Astrocyte (in vitro differentiated cells and primary cell): Measurements from ENCODE around the gene CACNA1C. TPM values are rescaled to one million over a fixed set of nuclear protein-coding genes. Genes with fewer than 3 reads are reported as not detected.

Experiments
- DNase-seq: peaks from one replicate; pipeline ENCODE4 v3.0.0-alpha.2; 2010; ENCODE audit warnings: low read depth
- FAIRE-seq: peaks from 2 replicates; lab custom pipeline; 2011; peaks lifted over from hg19 to GRCh38; lab: Jason Lieb, UNC
- H2AFZ ChIP-seq: 2 replicates; pipeline ENCODE4 v1.6.0; 2012; ENCODE audit warnings: low read depth, low read length, inconsistent platforms
- H3K27ac ChIP-seq: 2 replicates; pipeline ENCODE4 v1.5.1; 2011; ENCODE audit warnings: low read depth, low read length, inconsistent platforms
- H3K27me3 ChIP-seq: 2 replicates; pipeline ENCODE4 v1.6.0; 2011; ENCODE audit warnings: low read length, inconsistent platforms; ENCODE audit not compliant: insufficient read depth
- H3K36me3 ChIP-seq: 2 replicates; pipeline ENCODE4 v1.5.1; 2011; ENCODE audit warnings: low read length, inconsistent platforms; ENCODE audit not compliant: insufficient read depth
- H3K4me1 ChIP-seq: 2 replicates; pipeline ENCODE4 v1.5.1; 2011; ENCODE audit warnings: low read length, inconsistent platforms; ENCODE audit not compliant: insufficient read depth
- H3K4me2 ChIP-seq: 2 replicates; pipeline ENCODE4 v1.6.0; 2012; ENCODE audit warnings: low read length, inconsistent platforms
- H3K4me3 ChIP-seq: 2 replicates; pipeline ENCODE4 v1.5.1; 2011; ENCODE audit warnings: low read depth, mild to moderate bottlenecking, low read length, inconsistent platforms; ENCODE audit not compliant: insufficient read depth
- H3K79me2 ChIP-seq: 2 replicates; pipeline ENCODE4 v1.6.0; 2012; ENCODE audit warnings: mild to moderate bottlenecking, low read length, inconsistent platforms; ENCODE audit not compliant: insufficient read depth
- H3K9ac ChIP-seq: 2 replicates; pipeline ENCODE4 v1.6.0; 2012; ENCODE audit warnings: mild to moderate bottlenecking, low read length, inconsistent platforms
- H3K9me3 ChIP-seq: 2 replicates; pipeline ENCODE4 v1.5.1; 2012; ENCODE audit warnings: low read depth, mild to moderate bottlenecking, low read length, inconsistent platforms; ENCODE audit not compliant: insufficient read depth
- H4K20me1 ChIP-seq: 2 replicates; pipeline ENCODE4 v1.6.0; 2012; ENCODE audit warnings: low read length, inconsistent platforms; ENCODE audit not compliant: insufficient read depth
- H3K27ac Mint-ChIP-seq: one replicate; pipeline ENCODE4 v1.8.0; 2021; ENCODE audit warnings: mild to moderate bottlenecking, mixed read lengths; ENCODE audit not compliant: unreplicated experiment
- H3K27me3 Mint-ChIP-seq: one replicate; pipeline ENCODE4 v1.8.0; 2021; ENCODE audit warnings: low read depth, mixed read lengths; ENCODE audit not compliant: unreplicated experiment
- H3K36me3 Mint-ChIP-seq: one replicate; pipeline ENCODE4 v1.8.0; 2021; ENCODE audit warnings: low read depth, mixed read lengths; ENCODE audit not compliant: unreplicated experiment
- H3K4me1 Mint-ChIP-seq: one replicate; pipeline ENCODE4 v1.8.0; 2021; ENCODE audit warnings: low read depth, mixed read lengths; ENCODE audit not compliant: unreplicated experiment
- H3K4me3 Mint-ChIP-seq: one replicate; pipeline ENCODE4 v1.8.0; 2021; ENCODE audit warnings: mild to moderate bottlenecking, moderate library complexity, mixed read lengths; ENCODE audit not compliant: unreplicated experiment
- H3K9me3 Mint-ChIP-seq: one replicate; pipeline ENCODE4 v1.8.0; 2021; ENCODE audit warnings: mild to moderate bottlenecking, mixed read lengths; ENCODE audit not compliant: unreplicated experiment
- EZH2 ChIP-seq: IDR thresholded peaks from 2 replicates; pipeline ENCODE4 v1.6.1; 2012; ENCODE audit warnings: mild to moderate bottlenecking, low read length, inconsistent platforms; ENCODE audit not compliant: insufficient read depth
- total RNA-seq: library from RNA; stranded (reverse); gene quantifications from 2 replicates; pipeline ENCODE4 v1.2.1, GENCODE V29; 2021
- TF ChIP-seq, protein P1 (sequence below): IDR thresholded peaks from 2 replicates; pipeline ENCODE4 v1.5.1; 2011; ENCODE audit warnings: low read depth, mild to moderate bottlenecking, inconsistent platforms, low read length, moderate library complexity; ENCODE audit not compliant: insufficient read depth

CACNA1C gene
- total RNA-seq, 1 donor from 2014 or later = 2.1 TPM

DNA sequence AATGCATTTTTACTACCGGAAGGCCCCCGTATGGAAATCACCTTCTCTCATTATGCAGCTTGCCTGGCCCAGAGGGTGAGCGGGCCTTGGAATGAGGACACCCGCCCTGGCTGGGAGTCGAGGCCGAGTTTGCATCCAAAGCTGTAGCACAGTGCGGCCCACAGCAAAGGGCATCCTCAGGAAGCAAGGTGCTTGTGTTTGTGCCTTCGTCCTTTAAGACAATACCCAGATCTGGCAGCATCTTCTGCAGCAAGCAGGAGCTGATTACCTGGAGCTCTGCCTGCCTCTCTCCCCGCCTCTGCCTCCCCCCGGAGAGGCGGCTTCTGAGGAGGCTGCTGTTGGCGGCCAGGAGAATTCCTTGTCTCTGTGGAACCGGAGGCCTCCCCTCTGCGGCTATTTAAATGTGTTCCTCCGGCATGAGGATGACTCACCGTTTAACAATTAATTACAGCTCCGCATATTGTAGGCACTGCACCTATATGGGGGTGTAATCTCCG is 145.3 kb downstream of the CACNA1C start:
- Histone ChIP-seq H2AFZ (no peak overlapping the region), H3K27me3 (no peaks in the 10 kb centered on the region), H3K27ac (no peak overlapping the region), H4K20me1 (no peaks in the 10 kb centered on the region), H3K4me1 (peaks cover 6% of the 10 kb centered on the region), H3K9me3 (no peaks in the 10 kb centered on the region), H3K79me2 (no peaks in the 10 kb centered on the region), H3K4me3 (no peak overlapping the region), H3K36me3 (no peaks in the 10 kb centered on the region), H3K9ac (no peak overlapping the region), H3K4me2 (peak overlapping the region; percentile 67)
- H3K27ac Mint-ChIP-seq = no peak overlapping the region
- peaks cover 2% of the 10 kb centered on the region for H3K9me3 Mint-ChIP-seq
- no peak overlapping the region for H3K4me3 Mint-ChIP-seq
- DNase-seq (peak; percentile 89), FAIRE-seq (no peak)
- H3K27me3 Mint-ChIP-seq = peaks cover 13% of the 10 kb centered on the region
- TF ChIP-seq, protein P1, sequence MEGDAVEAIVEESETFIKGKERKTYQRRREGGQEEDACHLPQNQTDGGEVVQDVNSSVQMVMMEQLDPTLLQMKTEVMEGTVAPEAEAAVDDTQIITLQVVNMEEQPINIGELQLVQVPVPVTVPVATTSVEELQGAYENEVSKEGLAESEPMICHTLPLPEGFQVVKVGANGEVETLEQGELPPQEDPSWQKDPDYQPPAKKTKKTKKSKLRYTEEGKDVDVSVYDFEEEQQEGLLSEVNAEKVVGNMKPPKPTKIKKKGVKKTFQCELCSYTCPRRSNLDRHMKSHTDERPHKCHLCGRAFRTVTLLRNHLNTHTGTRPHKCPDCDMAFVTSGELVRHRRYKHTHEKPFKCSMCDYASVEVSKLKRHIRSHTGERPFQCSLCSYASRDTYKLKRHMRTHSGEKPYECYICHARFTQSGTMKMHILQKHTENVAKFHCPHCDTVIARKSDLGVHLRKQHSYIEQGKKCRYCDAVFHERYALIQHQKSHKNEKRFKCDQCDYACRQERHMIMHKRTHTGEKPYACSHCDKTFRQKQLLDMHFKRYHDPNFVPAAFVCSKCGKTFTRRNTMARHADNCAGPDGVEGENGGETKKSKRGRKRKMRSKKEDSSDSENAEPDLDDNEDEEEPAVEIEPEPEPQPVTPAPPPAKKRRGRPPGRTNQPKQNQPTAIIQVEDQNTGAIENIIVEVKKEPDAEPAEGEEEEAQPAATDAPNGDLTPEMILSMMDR = no peak
- TF ChIP-seq EZH2 = no peak
- H3K4me1 Mint-ChIP-seq = peaks cover 11% of the 10 kb centered on the region
- no peaks in the 10 kb centered on the region for H3K36me3 Mint-ChIP-seq

DNA sequence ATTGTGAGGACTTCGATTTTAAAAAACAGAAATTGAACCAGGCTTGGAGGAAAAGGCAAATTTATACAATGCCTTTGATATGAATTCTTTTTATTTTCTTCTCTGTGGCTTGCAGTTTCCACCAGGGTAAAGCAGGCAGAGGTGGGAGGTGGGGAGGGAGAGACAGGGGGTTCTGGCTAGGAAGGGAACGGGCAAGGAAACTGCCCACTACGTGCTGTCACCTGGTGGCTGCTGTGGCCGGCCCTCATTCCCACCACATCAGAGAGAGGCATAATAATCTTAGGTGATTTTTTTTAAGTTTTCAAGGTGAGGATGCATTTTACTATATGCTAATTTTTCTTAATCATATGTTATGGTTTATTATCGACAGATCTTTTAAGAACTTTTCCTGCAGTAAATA is 145.8 kb downstream of the CACNA1C start:
- H3K4me1 ChIP-seq = peaks cover 6% of the 10 kb centered on the region
- H3K27ac Mint-ChIP-seq = peak overlapping the region; percentile 26
- DNase-seq (no peak), FAIRE-seq (no peak)
- H3K27me3 ChIP-seq = no peaks in the 10 kb centered on the region
- H2AFZ ChIP-seq = no peak overlapping the region
- peak overlapping the region; percentile 67 for H3K4me2 ChIP-seq
- no peaks in the 10 kb centered on the region for H3K79me2 ChIP-seq
- TF ChIP-seq EZH2 = no peak
- TF ChIP-seq, protein P1 = no peak
- no peaks in the 10 kb centered on the region for H3K36me3 Mint-ChIP-seq
- no peak overlapping the region for H3K4me3 ChIP-seq
- no peaks in the 10 kb centered on the region for H3K9me3 ChIP-seq
- H3K36me3 ChIP-seq = no peaks in the 10 kb centered on the region
- peaks cover 11% of the 10 kb centered on the region for H3K4me1 Mint-ChIP-seq
- no peak overlapping the region for H3K9ac ChIP-seq
- no peaks in the 10 kb centered on the region for H4K20me1 ChIP-seq
- H3K27ac ChIP-seq = no peak overlapping the region
- no peak overlapping the region for H3K4me3 Mint-ChIP-seq
- H3K27me3 Mint-ChIP-seq = peaks cover 13% of the 10 kb centered on the region
- H3K9me3 Mint-ChIP-seq = peaks cover 2% of the 10 kb centered on the region

DNA sequence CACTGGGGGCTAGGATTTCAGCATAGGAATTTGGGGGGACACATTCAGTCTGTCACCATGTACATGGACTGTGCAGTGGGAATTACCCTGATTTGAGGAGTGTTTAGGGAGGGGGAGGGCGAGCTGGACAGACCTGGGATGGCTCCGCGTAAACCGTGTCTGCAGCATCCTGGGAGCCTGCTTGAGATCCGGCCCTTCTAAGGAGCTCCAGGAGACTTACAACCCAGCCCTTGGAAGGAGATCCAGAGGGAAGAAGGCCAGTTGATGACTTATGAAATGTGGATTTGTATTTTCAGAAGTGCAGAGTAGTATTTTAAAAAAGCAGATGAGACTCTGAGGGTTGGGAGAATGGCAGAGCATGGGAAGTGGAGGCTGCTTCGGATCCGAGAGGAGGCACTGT is 153.2 kb downstream of the CACNA1C start:
- Histone ChIP-seq H3K9ac (no peak overlapping the region), H3K4me1 (no peaks in the 10 kb centered on the region), H3K9me3 (no peaks in the 10 kb centered on the region), H3K4me2 (no peak overlapping the region), H2AFZ (no peak overlapping the region), H3K4me3 (no peak overlapping the region), H3K27me3 (peaks cover 2% of the 10 kb centered on the region), H3K79me2 (no peaks in the 10 kb centered on the region), H4K20me1 (no peaks in the 10 kb centered on the region), H3K27ac (no peak overlapping the region), H3K36me3 (no peaks in the 10 kb centered on the region)
- H3K27ac Mint-ChIP-seq = no peak overlapping the region
- no peak for DNase-seq
- H3K4me1 Mint-ChIP-seq = no peaks in the 10 kb centered on the region
- H3K4me3 Mint-ChIP-seq = no peak overlapping the region
- no peaks in the 10 kb centered on the region for H3K9me3 Mint-ChIP-seq
- H3K27me3 Mint-ChIP-seq = peaks cover 3% of the 10 kb centered on the region
- no peaks in the 10 kb centered on the region for H3K36me3 Mint-ChIP-seq
- TF ChIP-seq, protein P1 = no peak
- FAIRE-seq = no peak
